Islet of Langerhans (tissue), 1 donor: ENCODE data around the gene FAM111B.
"Not testable (repeated sequence)": the region's sequence is repeated elsewhere in the genome, so short reads cannot be mapped to it uniquely, and the experiment has no call there.

Experiments
- FAIRE-seq: peaks from one replicate; lab custom pipeline; 2011; peaks lifted over from hg19 to GRCh38; lab: Jason Lieb, UNC

FAM111B gene

GRCh38 chr11:59097938-59098337, 9.1 kb upstream of the FAM111B start:
- FAIRE-seq, result not testable (repeated sequence)

GRCh38 chr11:59102259-59102765, 4.7 kb upstream of the FAM111B start:
- FAIRE-seq, result no peak

GRCh38 chr11:59107721-59108120, 684 bp downstream of the FAM111B start:
- not testable (repeated sequence) for FAIRE-seq

GRCh38 chr11:59112494-59112893, 5.5 kb downstream of the FAM111B start:
- no peak for FAIRE-seq

GRCh38 chr11:59114344-59114743, 7.3 kb downstream of the FAM111B start:
- FAIRE-seq, result no peak

- no peak for FAIRE-seq
Observed at GRCh38 chr11:59115553-59115952, 8.5 kb downstream of the FAM111B start.

- FAIRE-seq, result no peak
Observed at GRCh38 chr11:59117774-59118173, 10.7 kb downstream of the FAM111B start.

- no peak for FAIRE-seq
Observed at GRCh38 chr11:59119826-59120225, 12.8 kb downstream of the FAM111B start.

- FAIRE-seq, result no peak
Observed at GRCh38 chr11:59135648-59136461, 28.8 kb downstream of the FAM111B start.

GRCh38 chr11:59136551-59136950, 29.5 kb downstream of the FAM111B start:
- FAIRE-seq, result not testable (repeated sequence)

- FAIRE-seq, result no peak
Observed at GRCh38 chr11:59137190-59137589, 30.2 kb downstream of the FAM111B start.

- no peak for FAIRE-seq
Observed at GRCh38 chr11:59138643-59139042, 31.6 kb downstream of the FAM111B start.

GRCh38 chr11:59141191-59141590, 34.2 kb downstream of the FAM111B start:
- no peak for FAIRE-seq

GRCh38 chr11:59141673-59142460, 34.8 kb downstream of the FAM111B start:
- no peak for FAIRE-seq

- peak; percentile 81 for FAIRE-seq
Observed at GRCh38 chr11:59142530-59143507, 35.8 kb downstream of the FAM111B start, which contains the start of gene FAM111A. FAM111A (plus strand) TSS chr11:59142856; CDS start chr11:59148873, 6,017 bp downstream.

- no peak for FAIRE-seq
Observed at GRCh38 chr11:59144096-59144495, 37.1 kb downstream of the FAM111B start.

- FAIRE-seq, result peak; percentile 90
Observed at GRCh38 chr11:59144579-59145345, 37.7 kb downstream of the FAM111B start.

GRCh38 chr11:59145534-59145933, 38.5 kb downstream of the FAM111B start:
- FAIRE-seq, result no peak

GRCh38 chr11:59151761-59152160, 44.7 kb downstream of the FAM111B start:
- FAIRE-seq, result no peak

GRCh38 chr11:59152312-59152951, 45.4 kb downstream of the FAM111B start:
- FAIRE-seq, result no peak

- FAIRE-seq, result no peak
Observed at GRCh38 chr11:59154610-59155009, 47.6 kb downstream of the FAM111B start.
